LNCAP (cell line): ENCODE data around the gene EEF1G.

Experiments used
- CTCF ChIP-seq: fragments of 450-650 bp; IDR thresholded peaks from 2 replicates; pipeline ENCODE4 v1.5.1; 2017; ENCODE audit warnings: mild to moderate bottlenecking

The EEF1G gene

GRCh38 chr11:62554387-62555167 lies 19.1 kb downstream of the EEF1G start:
- no peak for TF ChIP-seq CTCF

GRCh38 chr11:62553839-62554361 lies 19.8 kb downstream of the EEF1G start:
- no peak for TF ChIP-seq CTCF

- TF ChIP-seq CTCF: no peak
These were observed 20.4 kb downstream of the EEF1G start for GRCh38 chr11:62553080-62553838.

DNA sequence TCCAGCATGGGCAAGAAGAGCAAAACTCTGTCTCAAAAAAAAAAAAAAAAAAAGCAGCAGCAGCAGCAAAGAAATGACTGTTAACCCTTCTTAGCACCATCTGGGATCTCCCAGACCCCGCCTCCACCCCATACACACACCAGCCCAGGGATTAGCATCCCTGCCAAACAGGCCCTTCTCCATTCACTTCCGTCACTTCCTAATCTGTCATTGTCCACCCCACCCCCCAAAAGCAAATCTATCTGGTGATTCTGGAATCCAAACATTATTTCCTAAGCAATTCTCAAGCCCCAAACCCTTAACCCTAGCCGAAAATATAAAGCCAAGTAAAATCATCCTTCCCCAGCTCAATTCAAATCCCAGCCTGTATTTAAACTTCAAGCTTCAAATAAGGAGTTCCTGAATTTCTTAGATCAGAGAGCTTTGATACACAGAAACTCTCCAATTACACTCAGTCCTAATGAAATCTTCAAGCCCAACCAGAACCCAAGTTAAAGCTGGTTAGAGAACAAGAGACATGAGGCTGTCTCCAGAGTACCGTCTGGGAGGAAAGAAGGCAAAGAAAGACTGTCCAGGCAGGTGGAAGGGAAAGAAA lies 21.1 kb downstream of the EEF1G start:
- no peak for TF ChIP-seq CTCF

GRCh38 chr11:62548545-62549335 lies 25.0 kb downstream of the EEF1G start:
- TF ChIP-seq CTCF: no peak

GRCh38 chr11:62547691-62548281 lies 25.9 kb downstream of the EEF1G start:
- no peak for TF ChIP-seq CTCF
